ENCODE results near the gene TEX44.

GRCh38 chr2:231634412-231634811 lies 41.7 kb downstream of the TEX44 start:
- TF ChIP-seq POLR2A (IDR thresholded peaks at IDR 0.05; ENCODE audit: low read depth, low read length) (no peak), TAF1 (IDR thresholded peaks at IDR 0.05; ENCODE audit: low read depth, low read length) (no peak), POLR2AphosphoS5 (IDR thresholded peaks at IDR 0.05; ENCODE audit: low read depth, low read length) (no peak), PAX5 (IDR thresholded peaks at IDR 0.05; ENCODE audit: insufficient read depth, low read length, severe bottlenecking) (no peak), SPI1 (IDR thresholded peaks at IDR 0.05; ENCODE audit: low read depth, low read length) (no peak)

Data from GM12891 (cell line).